Endodermal cell (in vitro differentiated cells): ENCODE data around the gene BCL6. TPM values are rescaled to one million over a fixed set of nuclear protein-coding genes. Genes with fewer than 3 reads are reported as not detected.
A peak's percentile ranks its signal among the peaks of the same experiment; 100 is the strongest.

Source experiments
- DNase-seq: peaks from one replicate; pipeline ENCODE4 v3.0.0-alpha.2; 2017
- H3K27ac ChIP-seq: 2 replicates; pipeline ENCODE4 v1.5.1; 2013; ENCODE audit warnings: mild to moderate bottlenecking, low read depth, low read length, moderate library complexity
- H3K27me3 ChIP-seq: 2 replicates; pipeline ENCODE4 v1.6.1; 2013; ENCODE audit warnings: mild to moderate bottlenecking, low read length, moderate library complexity; ENCODE audit not compliant: insufficient read depth, control insufficient read depth, poor library complexity, severe bottlenecking
- H3K36me3 ChIP-seq: 2 replicates; pipeline ENCODE4 v1.7.0; 2013; ENCODE audit warnings: mild to moderate bottlenecking, low read length, moderate library complexity; ENCODE audit not compliant: control insufficient read depth, insufficient read depth
- H3K4me1 ChIP-seq: one replicate; pipeline ENCODE4 v1.7.0; 2013; ENCODE audit warnings: low read length; ENCODE audit not compliant: control insufficient read depth, insufficient read depth
- H3K4me3 ChIP-seq: 2 replicates; pipeline ENCODE4 v1.5.1; 2013; ENCODE audit warnings: mild to moderate bottlenecking, low read length, moderate library complexity
- H3K9ac ChIP-seq: 2 replicates; pipeline ENCODE4 v1.6.1; 2013; ENCODE audit warnings: mild to moderate bottlenecking, low read length, moderate library complexity; ENCODE audit not compliant: poor library complexity, severe bottlenecking; ENCODE audit errors: extremely low read depth
- H3K9me3 ChIP-seq: 2 replicates; pipeline ENCODE4 v1.6.1; 2013; ENCODE audit warnings: mild to moderate bottlenecking, low read length, moderate library complexity; ENCODE audit not compliant: control insufficient read depth
- H3K27ac Mint-ChIP-seq: 2 replicates; pipeline ENCODE4 v1.8.0; 2020; ENCODE audit warnings: mixed read lengths
- H3K27me3 Mint-ChIP-seq: 2 replicates; pipeline ENCODE4 v1.8.0; 2021; ENCODE audit warnings: mild to moderate bottlenecking, mixed read lengths; ENCODE audit not compliant: insufficient read depth
- H3K36me3 Mint-ChIP-seq: 2 replicates; pipeline ENCODE4 v1.8.0; 2020; ENCODE audit warnings: low read depth, mixed read lengths
- H3K4me1 Mint-ChIP-seq: 2 replicates; pipeline ENCODE4 v1.8.0; 2020; ENCODE audit warnings: mixed read lengths
- H3K4me3 Mint-ChIP-seq: 2 replicates; pipeline ENCODE4 v1.8.0; 2020; ENCODE audit warnings: mild to moderate bottlenecking, moderate library complexity, mixed read lengths
- H3K9me3 Mint-ChIP-seq: 2 replicates; pipeline ENCODE4 v1.8.0; 2020; ENCODE audit warnings: mild to moderate bottlenecking, mixed read lengths
- CTCF ChIP-seq: fragments of 200-600 bp; sonication (generic); conservative IDR thresholded peaks from 2 replicates; pipeline ENCODE4 v1.5.0; 2021; ENCODE audit warnings: antibody characterized with exemption, mild to moderate bottlenecking
- WGBS, 2 experiments: methylation state at CpG; one replicate each; pipeline versions ENCODE4 v1.1.5 to v1.1.7; 2013; ENCODE audit warnings: missing lambda C conversion rate in 2 of 2, mixed read lengths in 1 of 2; ENCODE audit not compliant: insufficient coverage in 1 of 2, insufficient read length in 1 of 2; 5-methylcytosine and 5-hydroxymethylcytosine counted together
- total RNA-seq, 2 donors: library from RNA; stranded (reverse); fragmentation: NEBNext Ultra II Directional in 1 of 2; extraction: Animal tissue kit (Norgen Biotek cat#: 25700) in 1 of 2; gene quantifications; 2 replicates in 1 of 2; 3 replicates in 1 of 2; pipeline ENCODE4 v1.2.1, GENCODE V29; 2021

BCL6 gene
- total RNA-seq, 2 donors from 2014 or later = 3.8 to 3.9 TPM

- peak overlapping the region; percentile 100 for H3K9ac ChIP-seq
- H3K4me3 ChIP-seq = peak overlapping the region; percentile 86
- peaks cover 40% of the 10 kb centered on the region for H3K27me3 Mint-ChIP-seq
- H3K9me3 ChIP-seq = no peaks in the 10 kb centered on the region
- H3K36me3 Mint-ChIP-seq = no peaks in the 10 kb centered on the region
- no peaks in the 10 kb centered on the region for H3K4me1 ChIP-seq
- H3K27me3 ChIP-seq = peaks cover 34% of the 10 kb centered on the region
- DNase-seq = peak; percentile 72
- peaks cover 32% of the 10 kb centered on the region for H3K4me1 Mint-ChIP-seq
- WGBS, 2 experiments = 1 to 7% methylated on average over 25 to 43 of the region's 45 CpGs
- peak overlapping the region; percentile 100 for H3K27ac Mint-ChIP-seq
- no peak for TF ChIP-seq CTCF
- no peaks in the 10 kb centered on the region for H3K36me3 ChIP-seq
- no peak overlapping the region for H3K27ac ChIP-seq
- H3K4me3 Mint-ChIP-seq = peak overlapping the region; percentile 77
- no peaks in the 10 kb centered on the region for H3K9me3 Mint-ChIP-seq
Measured at GRCh38 chr3:187743195-187744141, 1.8 kb downstream of the BCL6 start.

- Histone ChIP-seq H3K27ac (no peak overlapping the region), H3K36me3 (no peaks in the 10 kb centered on the region), H3K4me3 (no peak overlapping the region), H3K27me3 (peaks cover 34% of the 10 kb centered on the region), H3K9me3 (no peaks in the 10 kb centered on the region), H3K4me1 (no peaks in the 10 kb centered on the region), H3K9ac (no peak overlapping the region)
- H3K27me3 Mint-ChIP-seq = peaks cover 40% of the 10 kb centered on the region
- TF ChIP-seq CTCF = no peak
- no peak for DNase-seq
- no peak overlapping the region for H3K27ac Mint-ChIP-seq
- H3K4me3 Mint-ChIP-seq = peak overlapping the region; percentile 77
- WGBS, 2 experiments = 77 to 78% methylated on average over 8 to 12 of the region's 13 CpGs
- H3K4me1 Mint-ChIP-seq = peaks cover 23% of the 10 kb centered on the region
- H3K9me3 Mint-ChIP-seq = no peaks in the 10 kb centered on the region
- no peaks in the 10 kb centered on the region for H3K36me3 Mint-ChIP-seq
Measured at GRCh38 chr3:187742351-187743171, 2.7 kb downstream of the BCL6 start.
